ENCODE measurements around the gene EIF4E1B.

Gene EIF4E1B

DNA sequence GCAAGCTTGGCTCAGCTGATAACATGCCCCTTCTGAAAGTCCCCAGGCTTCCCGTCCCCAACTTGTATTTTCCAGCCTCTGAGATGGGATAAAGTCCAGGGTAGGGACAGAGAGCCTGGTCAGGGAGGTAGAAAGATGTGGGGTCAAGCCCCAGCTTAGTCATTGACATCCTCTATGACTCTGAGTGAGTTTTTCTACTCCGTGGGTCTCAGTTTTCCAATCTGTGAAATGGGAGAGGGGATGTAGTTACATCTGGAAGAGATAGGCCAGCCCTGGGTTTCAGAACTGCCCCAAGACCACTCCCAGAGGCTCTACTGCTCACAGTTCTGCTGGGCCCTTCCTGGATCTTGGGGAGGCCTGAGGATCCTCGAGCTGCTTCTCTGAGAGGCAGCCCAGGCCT, 23.6 kb upstream of the EIF4E1B start:
- DNase-seq (ENCODE audit: low read depth): no peak

- no peak for DNase-seq (ENCODE audit: low read depth)
Observed at GRCh38 chr5:176608142-176608705, 22.3 kb upstream of the EIF4E1B start.

- DNase-seq (ENCODE audit: low read depth): no peak
Observed at GRCh38 chr5:176608937-176609723, 21.3 kb upstream of the EIF4E1B start.

DNA sequence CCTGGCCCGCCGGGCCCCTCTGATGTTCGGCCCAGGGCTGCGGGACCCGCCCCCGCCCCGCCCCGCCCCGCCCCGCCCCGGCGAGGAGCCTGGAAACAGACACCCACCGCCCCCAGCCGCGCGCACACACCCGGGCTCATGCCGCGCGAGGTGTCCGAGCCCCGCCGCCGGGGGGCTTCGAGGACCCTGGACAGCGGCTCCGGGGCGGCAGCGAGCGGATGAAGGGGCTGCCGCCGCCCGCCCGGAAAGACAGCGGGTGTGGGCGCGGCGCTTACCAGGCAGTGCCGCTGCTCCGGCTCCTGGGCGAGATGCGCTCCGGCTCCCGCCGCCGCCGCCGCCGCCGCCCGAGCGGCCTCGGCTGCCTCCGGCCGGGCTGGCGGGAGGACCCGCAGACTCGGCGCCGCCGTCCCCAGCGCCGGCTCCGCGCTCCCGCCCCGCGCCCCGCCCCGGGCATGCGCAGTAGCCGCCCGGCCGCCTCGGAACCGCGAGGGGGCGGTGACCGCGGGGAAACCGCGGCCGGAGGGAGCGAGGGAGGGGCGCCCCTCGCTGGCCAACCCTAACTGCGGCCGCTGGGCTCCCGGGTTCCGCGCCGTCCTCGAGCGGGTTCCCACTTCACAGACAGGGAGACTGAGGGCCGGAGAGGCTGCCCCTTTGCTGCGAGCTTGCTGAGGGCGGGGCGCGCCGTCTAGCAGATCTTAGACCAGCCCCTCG, 20.6 kb upstream of the EIF4E1B start, which contains the start of gene GPRIN1:
GPRIN1 (minus strand) TSS at position 433 of the 711 bp plus-strand sequence. CDS start 10,322 bp downstream, outside the sequence.
- peak; percentile 10 for DNase-seq (ENCODE audit: low read depth)

- no peak for DNase-seq (ENCODE audit: low read depth)
Observed at GRCh38 chr5:176610435-176610773, 20.1 kb upstream of the EIF4E1B start.

- DNase-seq (ENCODE audit: low read depth): peak; percentile 59
Observed at GRCh38 chr5:176611435-176611834, 19.0 kb upstream of the EIF4E1B start.

DNA sequence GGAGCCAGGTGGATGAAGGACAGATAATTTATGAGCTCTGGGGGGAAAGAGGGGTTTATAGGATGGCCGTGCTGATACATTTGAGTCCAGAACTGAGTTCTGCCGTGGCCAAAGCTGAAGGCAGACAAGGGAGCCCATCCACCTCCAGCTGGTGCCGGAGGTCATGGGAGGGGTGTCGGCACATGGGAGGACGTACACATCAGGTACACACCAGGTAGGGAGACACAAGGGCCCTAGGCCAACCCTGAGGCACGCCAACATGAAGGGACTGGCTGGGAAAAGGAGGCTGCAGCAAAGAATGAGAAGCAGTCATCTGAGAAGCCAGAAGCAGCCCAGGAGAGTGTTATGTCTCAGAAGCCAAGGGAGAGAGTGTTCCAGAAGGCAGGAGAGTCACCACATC, 18.5 kb upstream of the EIF4E1B start:
- DNase-seq (ENCODE audit: low read depth): no peak

- no peak for DNase-seq (ENCODE audit: low read depth)
Observed at GRCh38 chr5:176612855-176613254, 17.6 kb upstream of the EIF4E1B start.

GRCh38 chr5:176614805-176615478, 15.5 kb upstream of the EIF4E1B start:
- DNase-seq (ENCODE audit: low read depth): peak; percentile 29

DNA sequence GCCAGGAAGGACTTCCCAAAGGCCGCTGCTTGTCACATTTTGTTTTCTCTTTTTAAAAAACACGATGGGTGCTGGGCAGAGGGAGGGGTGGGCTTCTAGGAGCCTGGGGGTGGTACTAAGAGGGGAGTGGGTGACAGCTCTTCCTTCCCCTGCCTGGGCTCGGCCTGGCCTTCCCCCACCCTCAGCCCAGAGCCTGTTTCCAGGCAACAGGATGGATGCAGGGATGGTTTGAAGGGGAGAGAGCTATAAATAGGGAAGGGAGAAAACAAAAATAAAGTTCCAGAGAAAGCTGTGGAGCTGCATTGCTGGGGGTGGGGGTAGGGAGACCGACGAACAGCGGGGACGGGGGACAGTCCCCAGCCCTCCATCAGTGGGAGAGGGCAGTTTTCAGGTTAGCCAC, 14.0 kb upstream of the EIF4E1B start:
- DNase-seq (ENCODE audit: low read depth): no peak

- DNase-seq (ENCODE audit: low read depth): no peak
Observed at GRCh38 chr5:176618783-176619182, 11.7 kb upstream of the EIF4E1B start.

DNA sequence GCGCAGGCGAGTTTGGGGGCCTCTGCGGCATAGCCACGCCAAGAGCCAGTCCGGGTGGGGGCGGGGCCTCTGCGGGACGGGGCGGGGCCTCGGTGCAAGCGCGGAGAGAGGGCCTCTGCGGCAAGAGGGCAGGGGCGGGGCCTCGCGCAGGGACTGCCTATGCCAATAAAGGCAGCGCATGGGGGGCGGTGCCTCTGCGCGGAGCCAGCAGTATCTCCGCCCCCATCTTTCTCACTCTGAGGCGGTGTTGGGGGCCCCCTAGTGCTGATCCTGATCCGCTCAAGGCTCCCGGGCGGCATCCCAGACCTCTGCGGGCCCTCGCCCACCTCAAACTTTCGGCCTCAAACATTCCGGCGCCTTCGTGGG, 11.3 kb upstream of the EIF4E1B start:
- DNase-seq (ENCODE audit: low read depth): peak; percentile 81

DNA sequence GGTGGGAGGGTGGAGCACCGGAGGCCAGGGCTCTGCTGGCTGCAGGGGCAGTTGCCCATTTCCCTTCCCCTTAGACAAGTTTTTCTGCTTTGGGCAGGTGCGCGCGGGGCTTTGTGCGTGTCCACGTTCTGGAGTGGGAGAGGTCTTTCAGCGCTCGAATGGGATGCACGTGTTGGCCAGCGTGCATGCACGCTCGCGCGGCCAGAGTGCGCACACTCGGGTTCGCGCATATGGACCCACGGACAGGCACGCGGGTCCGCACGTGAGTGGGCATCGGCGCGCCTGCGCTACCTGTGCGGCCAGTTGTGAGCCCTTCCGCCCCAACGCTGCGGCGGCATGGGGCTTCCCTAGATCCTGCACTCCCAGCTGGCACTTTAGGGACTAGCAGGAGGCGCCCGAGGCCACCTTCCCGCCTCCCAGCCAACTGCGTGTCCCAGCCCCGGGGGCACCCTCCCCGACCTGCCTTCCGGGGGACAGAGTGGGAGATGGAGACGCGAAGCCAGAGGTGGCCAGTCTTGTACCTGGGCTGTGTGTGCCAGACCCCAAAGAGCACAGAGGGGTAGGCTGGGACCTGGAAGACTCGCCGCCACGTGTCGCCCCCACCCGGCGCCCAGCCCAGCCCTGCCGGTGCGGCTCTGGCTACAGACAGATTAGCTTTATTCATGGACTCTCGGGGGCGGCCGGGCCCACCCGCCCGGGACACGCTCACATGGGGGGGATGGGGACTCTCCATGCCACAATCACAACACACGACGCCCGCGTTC, 10.7 kb upstream of the EIF4E1B start:
- no peak for DNase-seq (ENCODE audit: low read depth)

DNA sequence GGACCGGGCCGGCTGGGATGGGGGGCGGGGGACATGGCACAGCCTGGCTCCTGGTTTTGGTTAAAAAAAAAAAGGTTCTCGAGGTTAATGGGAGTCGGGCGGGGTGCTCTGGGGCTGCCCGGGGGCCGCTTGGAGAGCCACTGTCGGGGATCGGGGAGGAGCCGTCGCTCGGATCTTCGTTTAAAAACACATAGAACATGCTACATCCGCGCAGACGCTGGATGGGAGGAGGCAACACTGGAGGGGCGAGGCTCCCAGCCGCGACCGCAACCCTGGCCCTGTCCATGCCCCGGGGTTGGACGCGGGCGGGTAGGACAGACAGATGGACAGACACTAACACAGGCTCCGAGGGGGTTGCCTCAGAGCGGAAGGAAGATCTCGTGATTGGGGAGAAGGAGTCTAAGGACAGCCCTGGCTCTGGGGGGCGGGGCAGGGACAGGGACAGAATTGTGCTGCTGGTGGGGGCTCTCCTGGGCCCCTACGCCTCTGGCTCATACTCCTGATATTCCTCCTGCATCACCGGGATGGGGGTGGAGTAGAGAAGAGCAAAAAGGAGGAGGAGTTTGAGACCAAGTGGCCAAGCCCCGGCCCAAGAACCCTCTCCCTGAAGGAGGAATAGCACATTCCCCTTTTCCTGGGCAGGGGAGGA, 10.0 kb upstream of the EIF4E1B start:
- DNase-seq (ENCODE audit: low read depth): no peak

DNA sequence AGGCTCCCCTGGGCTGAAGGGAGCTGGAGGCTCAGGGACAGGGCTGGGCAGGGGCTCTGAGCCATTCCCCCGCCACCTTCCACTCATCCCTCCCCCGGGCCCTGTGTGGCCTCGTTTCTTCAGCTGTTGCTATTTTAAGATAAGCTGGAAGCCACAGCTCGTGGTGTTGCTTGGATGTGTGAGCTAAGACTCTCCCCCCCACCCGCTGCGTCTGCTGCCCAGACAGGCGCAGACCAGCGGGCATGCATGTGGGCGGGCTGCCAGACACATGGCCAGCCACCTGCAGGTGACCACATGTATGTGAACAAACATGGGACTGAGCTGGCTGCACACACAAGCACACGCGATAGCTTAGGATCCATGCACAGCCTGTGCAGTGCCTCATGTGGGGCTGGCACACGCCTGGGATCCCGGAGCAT, 8.8 kb upstream of the EIF4E1B start:
- DNase-seq (ENCODE audit: low read depth): no peak

- DNase-seq (ENCODE audit: low read depth): no peak
Observed at GRCh38 chr5:176624142-176624541, 6.3 kb upstream of the EIF4E1B start.

- DNase-seq (ENCODE audit: low read depth): no peak
Observed at GRCh38 chr5:176624938-176625337, 5.5 kb upstream of the EIF4E1B start.

GRCh38 chr5:176625512-176625911, 5.0 kb upstream of the EIF4E1B start:
- DNase-seq (ENCODE audit: low read depth): no peak

DNA sequence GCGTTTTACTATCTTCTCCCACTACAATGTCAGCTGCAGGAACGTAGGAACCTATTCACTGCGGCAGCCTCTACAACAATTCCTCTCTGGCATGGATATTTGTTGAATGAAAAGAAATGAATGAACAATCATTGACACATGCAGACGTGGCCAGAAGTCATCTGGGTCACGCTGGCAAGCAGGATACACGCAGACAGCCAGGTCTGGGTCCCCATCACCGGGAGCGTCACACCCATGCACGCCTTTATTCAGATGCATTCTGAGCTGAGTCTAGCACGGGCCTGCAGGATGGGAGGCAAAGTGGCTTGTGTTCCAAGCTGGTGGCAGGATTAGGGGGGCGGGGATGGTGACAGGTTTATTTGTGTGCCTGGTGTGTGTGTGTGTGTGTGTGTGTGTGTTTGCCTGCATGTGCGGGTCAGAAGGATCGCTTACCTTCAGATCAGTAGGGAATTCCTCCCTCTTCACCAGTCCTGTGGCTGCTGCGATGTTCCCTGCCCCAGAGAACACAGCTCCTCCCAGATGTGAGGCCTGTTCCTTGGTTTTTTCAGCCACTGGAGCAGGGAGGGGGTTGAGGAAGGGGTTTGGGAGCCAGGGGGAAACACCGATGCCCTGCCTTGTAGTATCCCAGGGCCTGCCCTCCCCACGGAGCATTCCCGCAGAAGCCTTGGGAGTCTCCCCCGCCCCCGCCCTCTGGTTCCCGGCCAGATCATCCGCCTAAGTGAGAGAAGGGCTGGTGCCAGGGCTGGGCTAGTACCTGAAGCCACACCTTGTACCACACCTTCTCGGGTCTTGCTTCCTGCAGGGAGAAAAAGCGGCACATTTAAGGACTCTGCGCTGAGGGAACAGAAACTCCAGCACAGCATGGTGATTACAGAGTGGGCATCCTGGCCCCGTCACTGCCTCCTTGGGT, 4.3 kb upstream of the EIF4E1B start:
- no peak for DNase-seq (ENCODE audit: low read depth)

DNA sequence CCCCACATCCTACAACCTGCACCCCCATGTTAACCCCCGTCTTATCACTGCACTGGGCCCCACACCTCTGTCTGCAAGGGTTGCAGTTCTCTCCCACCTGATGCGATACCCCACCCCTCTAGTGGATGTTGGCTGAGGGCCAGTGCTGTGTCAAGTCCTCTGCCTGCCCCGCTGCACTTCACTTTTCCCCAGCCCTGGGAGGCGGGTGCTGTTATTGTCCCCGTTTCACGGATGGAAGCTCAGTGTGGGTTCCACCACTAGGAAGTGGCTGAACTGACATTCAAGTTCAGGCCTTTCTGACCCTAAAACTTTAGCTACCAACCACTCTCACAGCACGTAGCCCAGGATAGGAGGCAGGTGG, 3.6 kb upstream of the EIF4E1B start:
- DNase-seq (ENCODE audit: low read depth): no peak
